HG03565 (cell line): ENCODE measurements around the gene KCTD4.
"Not testable (repeated sequence)": the region's sequence is repeated elsewhere in the genome, so short reads cannot be mapped to it uniquely, and the experiment has no call there.

Experiments
- ATAC-seq: cut with Tn5 transposase; IDR thresholded peaks from one replicate; pipeline ENCODE4 v1.9.1; 2021; ENCODE audit warnings: mild to moderate bottlenecking, moderate library complexity; ENCODE audit not compliant: unreplicated experiment

The KCTD4 gene

GRCh38 chr13:45200701-45201232 lies at the start of gene KCTD4:
Gene KCTD4 (minus strand): TSS chr13:45201045. CDS start chr13:45194567, 6,478 bp downstream.
- no peak for ATAC-seq

DNA sequence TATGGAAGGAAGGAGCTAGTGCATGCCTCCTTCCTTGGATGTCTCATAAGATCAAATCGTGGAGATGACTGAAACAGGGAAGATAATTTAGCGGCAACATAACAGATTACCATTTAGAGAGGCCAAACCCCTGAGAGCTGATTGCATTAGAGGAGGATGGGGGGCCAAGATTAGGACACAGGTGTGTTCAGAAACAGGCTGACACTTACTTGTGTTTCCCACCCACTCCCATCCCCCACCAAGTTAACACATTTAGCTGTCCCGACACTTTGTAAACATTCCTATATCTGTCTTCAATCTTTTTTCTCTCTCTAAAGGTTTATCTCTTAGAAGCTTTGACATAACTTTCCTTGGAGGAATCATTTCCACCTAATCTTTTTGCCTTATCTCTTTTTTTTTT lies 48.8 kb upstream of the KCTD4 start:
- ATAC-seq = no peak

DNA sequence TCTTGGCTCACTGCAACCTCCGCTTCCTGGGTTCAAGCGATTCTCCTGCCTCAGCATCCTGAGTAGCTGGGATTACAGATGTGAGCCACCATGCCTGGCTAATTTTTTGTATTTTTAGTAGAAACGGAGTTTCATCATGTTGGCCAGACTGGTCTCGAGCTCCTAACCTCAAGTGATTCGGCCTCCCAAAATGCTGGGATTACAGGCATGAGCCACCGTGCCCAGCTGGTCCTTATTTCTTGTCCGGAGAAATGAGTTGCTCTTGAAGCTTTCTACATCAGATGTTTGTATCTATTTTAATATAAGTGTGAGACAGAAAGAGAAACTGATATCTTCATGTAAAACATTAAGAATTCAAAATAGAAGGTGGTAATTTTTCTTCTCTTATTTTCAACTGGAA lies 43.9 kb upstream of the KCTD4 start:
- ATAC-seq = not testable (repeated sequence)

GRCh38 chr13:45243077-45243476 lies 42.2 kb upstream of the KCTD4 start:
- ATAC-seq = no peak

DNA sequence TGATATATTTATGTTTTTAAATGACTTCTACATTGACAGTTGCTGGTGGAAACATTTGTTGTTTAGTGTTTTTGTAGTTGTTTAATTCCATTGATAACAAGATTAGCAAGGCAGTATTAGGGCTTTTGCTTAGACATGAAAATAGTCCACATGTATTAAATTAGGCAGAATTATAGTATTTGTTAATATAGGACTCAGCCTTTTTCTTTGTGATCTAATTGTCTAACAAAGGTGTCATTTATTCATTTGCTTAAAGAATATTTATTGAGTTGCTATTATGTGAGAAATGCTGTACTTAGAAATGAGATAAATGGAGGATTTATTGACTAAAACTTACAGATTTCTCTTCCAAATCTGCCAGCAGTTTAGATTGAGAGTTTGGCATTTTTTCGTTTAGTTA lies 41.7 kb upstream of the KCTD4 start:
- no peak for ATAC-seq

DNA sequence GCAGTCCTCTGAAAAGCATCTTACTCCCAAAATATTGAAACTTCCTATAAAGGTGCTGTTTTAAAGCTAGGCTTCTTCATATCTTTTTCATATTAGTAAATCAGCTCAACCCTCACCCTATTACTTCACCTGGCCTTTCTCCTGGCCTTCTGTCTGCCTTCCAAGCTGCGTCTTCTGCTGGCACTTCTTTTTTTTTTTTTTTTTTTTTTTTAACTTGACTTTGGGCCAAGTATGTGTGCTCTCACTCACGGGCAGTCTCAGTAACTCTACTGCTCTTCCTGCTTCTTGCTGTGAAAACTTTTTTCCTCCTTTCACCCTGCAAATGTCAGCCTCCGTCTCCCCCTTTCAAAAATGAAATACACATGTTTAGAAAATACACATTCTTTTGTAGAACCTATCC lies 41.2 kb upstream of the KCTD4 start:
- ATAC-seq = no peak

GRCh38 chr13:45240143-45240542 lies 39.3 kb upstream of the KCTD4 start:
- no peak for ATAC-seq

DNA sequence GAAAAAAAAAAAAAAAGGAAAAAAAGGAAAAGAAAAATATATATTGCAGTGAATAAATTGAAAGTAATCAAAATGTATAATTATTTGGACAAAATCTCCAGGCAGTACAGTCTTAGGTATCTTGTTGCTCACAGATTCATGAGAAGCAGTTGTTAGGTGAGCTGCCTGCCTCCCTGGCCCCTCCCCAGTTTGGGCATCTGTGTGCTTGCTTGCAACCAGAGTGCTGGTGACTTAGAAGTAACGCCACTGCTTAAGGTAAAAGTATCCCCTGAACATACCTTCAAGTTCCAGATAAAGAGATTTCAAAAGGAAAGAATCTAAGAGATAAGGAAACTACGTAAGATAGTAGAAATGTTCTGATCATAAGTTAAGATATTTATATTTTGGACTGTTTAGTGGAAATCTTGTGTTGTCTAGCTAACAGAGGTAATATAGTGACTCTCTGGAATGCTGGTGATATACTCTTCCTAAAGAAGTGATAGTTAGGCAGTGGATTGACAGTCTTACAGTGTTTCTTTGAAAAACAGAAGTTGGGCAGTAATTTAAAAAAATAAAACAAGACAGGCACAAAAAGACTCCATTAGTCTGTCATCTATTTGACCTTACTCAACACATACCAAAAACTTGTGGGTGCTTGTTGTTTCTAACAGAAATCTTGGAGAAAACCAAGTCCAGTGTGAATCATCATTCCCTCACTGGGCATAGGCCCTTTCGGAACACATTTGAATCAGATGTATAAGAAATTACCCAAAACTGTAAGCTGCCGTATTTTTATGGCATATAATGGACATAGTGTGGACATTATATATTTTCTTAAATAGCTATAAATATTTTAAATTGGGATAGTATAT lies 38.3 kb upstream of the KCTD4 start:
- ATAC-seq = no peak

DNA sequence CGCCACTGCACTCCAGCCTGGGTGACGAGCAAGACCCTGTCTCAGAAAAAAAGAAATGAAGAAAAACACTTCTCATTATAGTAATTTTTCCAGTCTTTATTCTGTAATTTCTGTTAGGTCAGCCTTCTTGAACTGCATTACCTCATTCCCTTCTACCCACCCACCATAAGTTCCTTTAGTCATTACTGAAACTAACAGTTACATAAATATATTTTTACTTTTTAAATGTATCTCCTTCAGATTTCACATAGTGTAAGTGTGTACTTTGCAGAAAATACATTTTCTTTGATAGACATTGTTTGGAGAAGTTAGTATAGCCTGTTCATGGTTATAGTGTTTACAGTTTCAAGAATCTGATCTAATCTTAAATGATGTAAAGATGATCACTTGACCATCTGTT lies 31.7 kb upstream of the KCTD4 start:
- no peak for ATAC-seq

DNA sequence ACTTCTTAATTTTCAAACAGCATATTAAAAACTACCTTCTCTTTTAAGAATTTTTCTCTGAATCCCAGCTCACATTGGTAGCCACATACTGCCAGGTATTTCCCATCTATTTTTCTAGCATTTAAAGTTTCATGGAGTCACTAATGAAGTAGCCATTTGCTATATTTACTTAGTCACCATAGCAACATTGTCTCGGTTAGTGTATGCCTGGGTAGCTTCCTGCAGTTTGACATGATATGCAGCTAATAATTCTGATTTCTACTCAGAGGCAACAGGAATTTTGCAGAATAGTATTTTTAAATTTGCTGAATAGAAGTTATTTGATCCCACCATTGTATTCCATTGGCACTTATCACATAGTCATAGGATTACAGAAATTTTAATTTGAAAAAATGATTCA lies 30.9 kb upstream of the KCTD4 start:
- ATAC-seq = no peak

DNA sequence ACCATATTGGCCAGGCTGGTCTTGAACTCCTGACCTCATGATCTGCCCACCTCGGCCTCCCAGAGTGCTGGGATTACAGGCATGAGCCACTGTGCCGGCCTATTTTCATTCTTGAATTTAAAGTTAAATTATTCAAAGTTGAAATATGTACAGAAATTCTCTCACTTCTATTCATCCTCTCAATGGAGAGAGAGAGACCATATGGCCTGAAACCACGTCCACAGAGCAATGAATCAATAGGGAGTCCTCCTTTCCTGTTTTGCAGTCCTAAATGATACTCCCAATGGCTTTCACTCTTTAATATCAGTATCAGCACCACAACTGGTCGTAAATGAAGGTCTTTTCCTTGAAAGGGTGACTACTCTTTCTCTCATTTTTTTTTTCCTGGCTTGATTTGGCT lies 30.5 kb upstream of the KCTD4 start:
- ATAC-seq = no peak

- no peak for ATAC-seq
These were observed 28.3 kb upstream of the KCTD4 start for GRCh38 chr13:45229172-45229571.

DNA sequence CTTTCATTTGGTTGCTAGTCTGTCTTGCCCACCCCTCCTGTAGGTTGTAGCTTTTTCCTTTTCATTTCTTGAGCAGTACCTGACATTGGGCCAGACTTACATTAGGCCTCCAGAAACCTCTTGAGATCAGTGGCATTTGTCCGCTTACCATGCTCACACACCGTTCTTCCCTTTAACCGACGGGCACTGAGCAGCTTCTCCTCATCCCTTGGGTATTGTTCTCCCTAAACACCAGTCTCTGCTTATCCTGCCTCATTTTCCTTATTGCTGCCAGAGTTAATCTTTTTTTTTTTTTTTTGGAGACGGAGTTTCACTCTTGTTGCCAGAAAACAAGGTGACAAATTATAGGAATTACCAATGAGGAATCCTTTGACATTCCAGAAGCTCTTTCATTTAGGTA lies 27.2 kb upstream of the KCTD4 start:
- ATAC-seq = no peak

GRCh38 chr13:45226024-45226423 lies 25.2 kb upstream of the KCTD4 start:
- no peak for ATAC-seq

GRCh38 chr13:45225370-45225769 lies 24.5 kb upstream of the KCTD4 start:
- ATAC-seq = no peak

DNA sequence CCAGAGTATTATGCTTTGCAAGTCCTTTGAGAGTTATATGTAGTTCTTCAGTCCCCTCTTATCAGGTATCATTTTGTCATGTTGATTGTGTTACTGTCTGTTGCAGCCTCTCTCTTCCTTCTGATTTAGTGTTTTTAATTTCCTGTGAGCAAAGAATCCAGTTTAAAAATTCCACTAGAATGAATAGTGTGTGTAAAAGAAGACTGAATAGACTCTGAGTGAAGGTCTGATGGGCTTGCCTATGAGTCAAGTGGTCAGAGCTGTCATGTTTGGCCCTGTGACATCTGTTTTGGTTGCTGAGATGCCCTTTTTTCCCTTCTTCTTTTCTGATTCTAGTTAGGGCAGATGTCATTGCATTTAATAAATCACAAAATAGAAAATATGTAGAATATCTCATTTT lies 23.3 kb upstream of the KCTD4 start:
- ATAC-seq = no peak

DNA sequence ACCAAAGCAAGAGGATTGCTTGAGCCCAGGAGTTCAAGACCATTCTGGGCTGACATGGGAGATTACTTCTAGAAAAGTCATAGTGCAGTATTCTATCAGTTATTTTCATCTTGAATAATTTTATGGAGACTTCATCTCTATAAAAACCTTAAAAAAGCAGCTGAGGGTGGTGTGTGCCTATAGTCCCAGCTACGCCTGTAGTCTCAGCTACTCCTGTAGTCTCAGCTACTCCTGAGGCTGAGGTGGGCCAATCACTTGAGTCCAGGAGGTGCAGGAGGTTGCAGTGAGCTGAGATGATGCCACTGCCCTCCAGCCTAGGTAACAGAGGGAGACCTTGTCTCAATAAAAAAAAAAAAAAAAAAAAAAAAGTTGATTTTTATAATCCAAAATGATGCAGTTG lies 22.1 kb upstream of the KCTD4 start:
- ATAC-seq = no peak

GRCh38 chr13:45222516-45222915 lies 21.7 kb upstream of the KCTD4 start:
- no peak for ATAC-seq

DNA sequence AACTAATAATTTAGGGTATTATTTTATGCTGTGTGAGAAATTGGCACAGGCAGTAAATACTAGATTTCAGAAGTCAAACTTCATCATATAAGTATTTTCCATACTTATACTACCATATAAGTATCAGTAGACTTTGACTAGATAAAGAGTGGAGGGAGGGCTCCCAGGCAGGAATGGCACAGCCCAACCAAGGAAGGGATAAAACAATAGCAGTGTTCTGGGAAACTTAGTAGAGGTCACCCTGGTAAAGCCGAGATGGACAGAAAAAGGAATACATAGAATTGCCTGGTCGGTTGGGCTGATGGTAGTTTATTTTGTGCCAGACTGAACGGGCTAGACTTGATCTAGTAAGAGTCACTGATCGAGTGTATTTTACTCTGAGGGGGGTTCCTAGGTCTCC lies 19.6 kb upstream of the KCTD4 start:
- no peak for ATAC-seq

GRCh38 chr13:45219938-45220375 lies 19.1 kb upstream of the KCTD4 start:
- ATAC-seq = no peak

DNA sequence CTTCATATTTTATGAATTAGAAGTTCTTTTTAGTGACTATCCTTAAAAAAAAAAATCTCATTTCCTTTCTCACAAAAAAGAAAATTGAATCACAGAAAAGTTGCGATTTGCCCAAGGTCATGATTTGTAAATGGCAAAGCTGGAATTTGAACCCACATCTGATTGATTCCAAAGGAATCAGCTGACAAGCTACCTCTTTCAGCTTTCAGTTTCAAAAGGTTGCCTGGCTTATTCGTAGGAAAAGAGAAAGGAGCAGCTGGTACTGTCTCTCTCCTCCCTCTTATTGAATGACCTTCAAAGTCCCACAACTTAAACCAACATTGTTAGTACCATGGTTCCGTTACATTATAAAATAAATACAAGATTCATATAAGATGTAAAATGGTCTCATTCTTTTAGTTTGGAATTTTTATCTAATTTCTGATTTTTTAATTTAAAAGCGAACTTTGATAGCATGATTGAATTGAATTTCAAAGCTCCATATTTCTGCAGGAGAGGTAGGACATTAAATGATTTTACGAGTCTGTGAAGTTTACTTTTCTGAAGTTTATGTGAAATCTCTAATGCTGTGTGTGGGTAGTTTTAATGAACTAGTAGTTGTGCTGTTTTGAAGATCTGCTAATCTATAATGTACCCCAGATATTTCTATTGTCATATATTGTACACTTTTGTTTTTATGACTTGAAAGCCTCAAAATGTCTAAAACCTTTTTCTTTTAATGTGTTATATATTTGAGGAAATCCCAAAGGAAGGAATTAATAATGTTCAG lies 18.5 kb upstream of the KCTD4 start:
- no peak for ATAC-seq

GRCh38 chr13:45218689-45219088 lies 17.8 kb upstream of the KCTD4 start:
- ATAC-seq = no peak
